Keratinocyte (primary cell): Measurements from ENCODE around the gene FAM25G. TPM values are rescaled to one million over a fixed set of nuclear protein-coding genes. Genes with fewer than 3 reads are reported as not detected.

Source experiments
- DNase-seq: peaks from one replicate; pipeline ENCODE4 v3.0.0-alpha.2; 2011; ENCODE audit warnings: low read depth, missing footprints, low spot score
- FAIRE-seq: peaks from 2 replicates; lab custom pipeline; 2011; peaks lifted over from hg19 to GRCh38; lab: Jason Lieb, UNC
- H2AFZ ChIP-seq: 2 replicates; pipeline ENCODE4 v1.6.0; 2012; ENCODE audit warnings: low read length, control low read depth, inconsistent platforms; ENCODE audit not compliant: control insufficient read depth
- H3K27ac ChIP-seq: 2 replicates; pipeline ENCODE4 v1.5.1; 2011; ENCODE audit warnings: low read length; ENCODE audit not compliant: control insufficient read depth, insufficient read depth
- H3K27me3 ChIP-seq: 3 replicates; pipeline ENCODE4 v1.6.0; 2011; ENCODE audit warnings: low read length; ENCODE audit not compliant: control insufficient read depth, insufficient read depth; ENCODE audit errors: extremely low read depth
- H3K36me3 ChIP-seq, 2 experiments: 2 replicates in 1 of 2; 3 replicates in 1 of 2; pipeline ENCODE4 v1.5.1; 2011; ENCODE audit warnings: low read length in 2 of 2, mild to moderate bottlenecking in 1 of 2; ENCODE audit not compliant: control insufficient read depth in 2 of 2, insufficient read depth in 2 of 2; ENCODE audit errors: extremely low read depth in 1 of 2
- H3K4me1 ChIP-seq: 3 replicates; pipeline ENCODE4 v1.5.1; 2011; ENCODE audit warnings: low read length; ENCODE audit not compliant: control insufficient read depth, insufficient read depth; ENCODE audit errors: extremely low read depth
- H3K4me2 ChIP-seq: 3 replicates; pipeline ENCODE4 v1.6.0; 2011; ENCODE audit warnings: low read depth, low read length; ENCODE audit not compliant: control insufficient read depth, insufficient read depth; ENCODE audit errors: extremely low read depth
- H3K4me3 ChIP-seq, 3 experiments: fragments of 200-600 bp in 1 of 3; sonication (generic) in 1 of 3; 2 replicates in 2 of 3; 3 replicates in 1 of 3; pipeline ENCODE4 v1.5.1; 2011 to 2016; ENCODE audit warnings: low read length in 3 of 3, mild to moderate bottlenecking in 3 of 3, control low read depth in 2 of 3, inconsistent platforms in 1 of 3, low read depth in 1 of 3, mixed read lengths in 1 of 3, mixed run types in 1 of 3, moderate library complexity in 1 of 3; ENCODE audit not compliant: control insufficient read depth in 2 of 3, insufficient read depth in 2 of 3; ENCODE audit errors: extremely low read depth in 1 of 3
- H3K79me2 ChIP-seq: 2 replicates; pipeline ENCODE4 v1.6.0; 2012; ENCODE audit warnings: low read length; ENCODE audit not compliant: control insufficient read depth, insufficient read depth
- H3K9ac ChIP-seq: 3 replicates; pipeline ENCODE4 v1.6.0; 2011; ENCODE audit warnings: low read length; ENCODE audit not compliant: control insufficient read depth, insufficient read depth; ENCODE audit errors: extremely low read depth
- H3K9me1 ChIP-seq: 3 replicates; pipeline ENCODE4 v1.6.0; 2011; ENCODE audit warnings: low read length; ENCODE audit not compliant: control insufficient read depth, insufficient read depth; ENCODE audit errors: extremely low read depth
- H3K9me3 ChIP-seq: 2 replicates; pipeline ENCODE4 v1.5.1; 2012; ENCODE audit warnings: low read depth, low read length; ENCODE audit not compliant: control insufficient read depth
- H4K20me1 ChIP-seq: 3 replicates; pipeline ENCODE4 v1.6.0; 2011; ENCODE audit warnings: low read length; ENCODE audit not compliant: control insufficient read depth, insufficient read depth; ENCODE audit errors: extremely low read depth
- EZH2 ChIP-seq: IDR thresholded peaks from one replicate; pipeline ENCODE4 v1.6.1; 2012; ENCODE audit warnings: inconsistent platforms, mild to moderate bottlenecking, low read length, moderate library complexity
- dilution Hi-C: fragments of 300-500 bp; cut with MboI; formaldehyde crosslinking; loops from one replicate; pipeline ENCODE4 v1.7.0; 2020; ENCODE audit warnings: low sequenced_read_pairs; ENCODE audit not compliant: extremely low pct_ligation_motif_present
- polyA plus RNA-seq, 5 experiments: library from polyadenylated mRNA; depleted of rRNA in 3 of 5; stranded (reverse) in 3 of 5; stranded (forward) in 1 of 5; unstranded in 1 of 5; fragments of >200 nt; gene quantifications; 1 replicate in 1 of 5; 2 replicates in 3 of 5; 3 replicates in 1 of 5; pipeline versions ENCODE4 v1.2.1 to v1.2.3, GENCODE V29; 2011 to 2012; ENCODE audit warnings: missing spikeins in 2 of 5, low read depth in 1 of 5, low replicate concordance in 1 of 5
- TF ChIP-seq, protein P1 (sequence below), 3 experiments: IDR thresholded peaks in 1 of 3; conservative IDR thresholded peaks in 1 of 3; optimal IDR thresholded peaks in 1 of 3; 2 replicates in 2 of 3; 3 replicates in 1 of 3; pipeline versions ENCODE3 to v1.5.1; 2011; ENCODE audit warnings: low read length in 3 of 3, mild to moderate bottlenecking in 3 of 3, moderate library complexity in 2 of 3, control low read depth in 1 of 3, inconsistent platforms in 1 of 3; ENCODE audit not compliant: insufficient read depth in 2 of 3; ENCODE audit errors: extremely low read depth in 1 of 3

Gene FAM25G
- polyA plus RNA-seq, 1 donor (not counting 4 experiments of a cell fraction or from before 2014, with no cell fraction given) = 10.6 TPM

DNA sequence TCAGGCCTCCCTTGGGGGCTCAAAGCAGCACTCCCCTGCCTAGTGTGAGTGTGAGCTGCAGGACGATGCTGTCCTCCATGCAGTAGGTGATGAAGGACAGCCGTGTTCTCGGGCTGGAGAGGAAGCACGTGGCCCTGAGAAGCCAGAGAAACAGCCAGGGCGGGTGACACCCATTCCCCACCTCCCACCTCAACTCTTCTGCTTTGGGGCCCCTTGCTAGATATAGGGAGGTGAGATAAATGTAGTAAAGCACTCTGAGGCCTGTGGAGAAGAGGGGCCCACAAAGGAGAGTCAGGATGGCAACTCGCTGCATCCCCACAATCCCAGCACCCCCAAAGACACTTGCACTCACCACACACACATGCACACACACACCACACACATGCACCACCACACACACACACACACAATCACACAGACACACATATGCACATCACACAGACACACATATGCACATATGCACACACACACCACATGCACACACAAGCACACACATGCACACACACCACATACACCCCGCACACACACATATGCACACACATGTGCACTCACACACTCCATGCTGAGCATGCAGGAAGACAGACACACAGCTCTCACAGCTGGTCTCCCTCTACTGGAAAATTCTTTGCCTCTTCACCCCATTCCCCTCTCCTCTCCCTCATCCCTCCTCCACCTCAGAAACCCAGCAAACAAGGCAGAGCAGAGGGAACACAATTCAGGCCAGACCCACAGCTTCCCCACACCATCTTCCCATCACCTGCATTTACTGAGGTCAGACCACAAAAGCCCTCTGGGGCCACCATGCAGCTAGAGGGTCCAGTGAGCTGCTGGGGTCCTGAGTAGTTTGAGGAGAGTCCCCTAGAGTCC lies 38.1 kb downstream of the FAM25G start:
- Histone ChIP-seq H2AFZ (no peak overlapping the region), H3K4me1 (no peaks in the 10 kb centered on the region), H3K9me3 (no peaks in the 10 kb centered on the region), H3K9ac (no peak overlapping the region), H3K4me3 (no peak overlapping the region), H4K20me1 (no peaks in the 10 kb centered on the region), H3K27me3 (peaks cover 9% of the 10 kb centered on the region), H3K9me1 (no peaks in the 10 kb centered on the region), H3K4me2 (no peak overlapping the region), H3K27ac (no peak overlapping the region), H3K79me2 (no peaks in the 10 kb centered on the region), H3K36me3 (no peaks in the 10 kb centered on the region)
- dilution Hi-C loops = no loop called here
- TF ChIP-seq EZH2 = no peak
- TF ChIP-seq, protein P1, sequence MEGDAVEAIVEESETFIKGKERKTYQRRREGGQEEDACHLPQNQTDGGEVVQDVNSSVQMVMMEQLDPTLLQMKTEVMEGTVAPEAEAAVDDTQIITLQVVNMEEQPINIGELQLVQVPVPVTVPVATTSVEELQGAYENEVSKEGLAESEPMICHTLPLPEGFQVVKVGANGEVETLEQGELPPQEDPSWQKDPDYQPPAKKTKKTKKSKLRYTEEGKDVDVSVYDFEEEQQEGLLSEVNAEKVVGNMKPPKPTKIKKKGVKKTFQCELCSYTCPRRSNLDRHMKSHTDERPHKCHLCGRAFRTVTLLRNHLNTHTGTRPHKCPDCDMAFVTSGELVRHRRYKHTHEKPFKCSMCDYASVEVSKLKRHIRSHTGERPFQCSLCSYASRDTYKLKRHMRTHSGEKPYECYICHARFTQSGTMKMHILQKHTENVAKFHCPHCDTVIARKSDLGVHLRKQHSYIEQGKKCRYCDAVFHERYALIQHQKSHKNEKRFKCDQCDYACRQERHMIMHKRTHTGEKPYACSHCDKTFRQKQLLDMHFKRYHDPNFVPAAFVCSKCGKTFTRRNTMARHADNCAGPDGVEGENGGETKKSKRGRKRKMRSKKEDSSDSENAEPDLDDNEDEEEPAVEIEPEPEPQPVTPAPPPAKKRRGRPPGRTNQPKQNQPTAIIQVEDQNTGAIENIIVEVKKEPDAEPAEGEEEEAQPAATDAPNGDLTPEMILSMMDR (optimal IDR thresholded peaks at IDR 0.05 in 1 of 3, IDR thresholded peaks at IDR 0.05 in 1 of 3, conservative IDR thresholded peaks at IDR 0.05 in 1 of 3; ENCODE audit: extremely low read depth in 1 of 3, insufficient read depth in 2 of 3, low read length in 3 of 3) = no peak
- FAIRE-seq (no peak), DNase-seq (no peak)

DNA sequence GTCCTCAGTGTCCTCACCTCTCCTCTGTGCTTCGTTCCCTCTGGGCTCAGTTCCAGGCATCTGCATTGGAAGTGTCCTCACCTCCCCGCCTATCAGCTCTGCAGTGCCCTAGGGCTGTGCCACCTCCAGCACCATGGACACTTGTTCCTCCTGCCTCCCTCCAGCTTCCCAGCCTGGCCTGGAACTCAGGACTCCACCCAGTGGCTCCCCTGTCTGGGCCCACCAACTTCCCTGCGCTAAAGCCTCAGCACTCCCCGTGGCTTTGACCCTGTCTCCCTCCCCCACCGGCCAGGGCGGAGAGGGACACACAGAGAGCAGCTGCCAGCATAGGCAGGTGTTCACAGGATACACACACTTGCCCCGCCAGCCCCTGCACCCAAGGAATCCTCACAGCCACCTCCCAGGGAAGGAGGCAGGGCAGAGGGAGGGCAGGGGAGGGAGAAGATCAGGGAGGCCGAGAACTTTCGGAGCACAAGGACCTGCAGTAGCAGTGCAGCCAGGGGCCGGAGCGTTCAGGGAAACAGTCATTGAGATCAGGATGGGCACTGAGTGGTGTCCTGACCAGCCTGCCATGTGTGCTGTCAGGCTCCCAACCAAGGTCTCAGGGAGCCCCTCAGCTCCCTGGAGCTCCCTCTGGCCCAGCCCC lies 38.9 kb downstream of the FAM25G start:
- Histone ChIP-seq H2AFZ (no peak overlapping the region), H3K79me2 (no peaks in the 10 kb centered on the region), H3K9me3 (no peaks in the 10 kb centered on the region), H3K27ac (no peak overlapping the region), H3K9me1 (no peaks in the 10 kb centered on the region), H3K9ac (no peak overlapping the region), H3K36me3 (no peaks in the 10 kb centered on the region), H4K20me1 (no peaks in the 10 kb centered on the region), H3K27me3 (peaks cover 9% of the 10 kb centered on the region), H3K4me2 (no peak overlapping the region), H3K4me3 (no peak overlapping the region), H3K4me1 (no peaks in the 10 kb centered on the region)
- TF ChIP-seq, protein P1 (optimal IDR thresholded peaks at IDR 0.05 in 1 of 3, IDR thresholded peaks at IDR 0.05 in 1 of 3, conservative IDR thresholded peaks at IDR 0.05 in 1 of 3; ENCODE audit: extremely low read depth in 1 of 3, insufficient read depth in 2 of 3, low read length in 3 of 3) = no peak
- TF ChIP-seq EZH2 = no peak
- dilution Hi-C loops = no loop called here
- DNase-seq (no peak), FAIRE-seq (no peak)
